T-helper 17 cell (primary cell): ENCODE results near the gene TMTC2. TPM values are rescaled to one million over a fixed set of nuclear protein-coding genes. Genes with fewer than 3 reads are reported as not detected.

Experiments
- ATAC-seq: fragments of 150-1000 bp; cut with Tn5 transposase; 2 replicates; pipeline ENCODE4 v1.10.0; 2021; ENCODE audit warnings: mild to moderate bottlenecking, moderate library complexity
- DNase-seq, 3 donors: peaks; one replicate each; pipeline versions ENCODE4 v3.0.0 to v3.0.0-alpha.2; 2020 to 2021
- H3K9me3 ChIP-seq: one replicate; pipeline ENCODE4 v1.7.0; 2013; ENCODE audit warnings: low read length, mild to moderate bottlenecking; ENCODE audit not compliant: control insufficient read depth, poor library complexity, severe bottlenecking
- H3K27ac Mint-ChIP-seq: one replicate; pipeline ENCODE4 v1.8.0; 2022; ENCODE audit warnings: mild to moderate bottlenecking, moderate library complexity, mixed read lengths
- H3K27me3 Mint-ChIP-seq: one replicate; pipeline ENCODE4 v1.8.0; 2022; ENCODE audit warnings: mixed read lengths
- H3K36me3 Mint-ChIP-seq: one replicate; pipeline ENCODE4 v1.8.0; 2022; ENCODE audit warnings: low read depth, mixed read lengths
- H3K4me1 Mint-ChIP-seq: one replicate; pipeline ENCODE4 v1.8.0; 2022; ENCODE audit warnings: mild to moderate bottlenecking, mixed read lengths
- H3K4me3 Mint-ChIP-seq: one replicate; pipeline ENCODE4 v1.8.0; 2022; ENCODE audit warnings: mild to moderate bottlenecking, moderate library complexity, mixed read lengths
- total RNA-seq, 4 donors: library from RNA in 2 of 4; stranded (reverse) in 2 of 4; gene quantifications; one replicate each; pipeline ENCODE4 v1.2.3 and lab custom pipeline; 2022 to 2026

Gene TMTC2
- total RNA-seq, 2 donors from 2014 or later: 6.0 to 6.2 TPM

DNA sequence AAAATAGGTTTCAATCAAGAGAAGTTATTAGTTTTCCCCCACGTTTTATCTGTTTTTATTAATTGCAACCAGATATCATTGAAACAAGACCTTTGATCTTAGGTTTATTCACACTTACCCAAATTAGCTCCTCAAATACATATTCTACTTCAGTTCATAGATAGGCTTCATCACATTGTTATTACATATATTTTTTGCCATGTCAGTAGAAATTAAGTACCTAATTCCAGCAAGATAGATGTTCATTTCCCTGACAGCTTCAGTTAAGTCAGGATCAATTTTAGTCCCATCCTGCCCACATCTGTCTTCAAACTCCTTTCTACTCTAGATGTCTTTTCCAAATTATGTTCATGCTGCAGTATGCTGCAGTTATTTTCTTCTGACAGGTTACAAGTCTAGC is 388.8 kb downstream of the TMTC2 start:
- H3K36me3 Mint-ChIP-seq: no peaks in the 10 kb centered on the region
- no peaks in the 10 kb centered on the region for H3K9me3 ChIP-seq
- H3K4me3 Mint-ChIP-seq: no peak overlapping the region
- no peak for DNase-seq
- no peak for ATAC-seq
- H3K4me1 Mint-ChIP-seq: no peaks in the 10 kb centered on the region
- no peak overlapping the region for H3K27ac Mint-ChIP-seq
- H3K27me3 Mint-ChIP-seq: no peaks in the 10 kb centered on the region

DNA sequence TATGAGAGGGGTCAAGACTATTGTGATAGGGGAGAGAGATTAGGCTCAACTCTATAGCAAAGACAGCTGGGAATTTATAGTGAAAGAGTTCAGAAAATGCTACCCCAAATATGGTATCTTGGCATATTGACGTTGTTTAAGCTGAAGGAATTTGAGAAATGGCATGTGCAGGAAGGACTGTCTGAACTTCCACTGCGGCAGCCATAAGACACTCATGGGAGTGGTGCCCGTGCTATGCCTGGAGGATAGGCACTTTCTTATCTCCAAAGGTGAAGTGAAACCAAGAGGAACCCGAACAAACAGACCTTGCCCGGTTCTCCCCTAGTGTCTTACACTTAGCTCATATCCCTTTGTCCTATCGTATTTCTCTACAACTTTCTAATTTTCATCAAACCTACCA is 390.3 kb downstream of the TMTC2 start:
- H3K9me3 ChIP-seq: no peaks in the 10 kb centered on the region
- no peaks in the 10 kb centered on the region for H3K36me3 Mint-ChIP-seq
- H3K4me1 Mint-ChIP-seq: no peaks in the 10 kb centered on the region
- no peak for DNase-seq
- no peak for ATAC-seq
- no peak overlapping the region for H3K27ac Mint-ChIP-seq
- no peaks in the 10 kb centered on the region for H3K27me3 Mint-ChIP-seq
- H3K4me3 Mint-ChIP-seq: no peak overlapping the region

DNA sequence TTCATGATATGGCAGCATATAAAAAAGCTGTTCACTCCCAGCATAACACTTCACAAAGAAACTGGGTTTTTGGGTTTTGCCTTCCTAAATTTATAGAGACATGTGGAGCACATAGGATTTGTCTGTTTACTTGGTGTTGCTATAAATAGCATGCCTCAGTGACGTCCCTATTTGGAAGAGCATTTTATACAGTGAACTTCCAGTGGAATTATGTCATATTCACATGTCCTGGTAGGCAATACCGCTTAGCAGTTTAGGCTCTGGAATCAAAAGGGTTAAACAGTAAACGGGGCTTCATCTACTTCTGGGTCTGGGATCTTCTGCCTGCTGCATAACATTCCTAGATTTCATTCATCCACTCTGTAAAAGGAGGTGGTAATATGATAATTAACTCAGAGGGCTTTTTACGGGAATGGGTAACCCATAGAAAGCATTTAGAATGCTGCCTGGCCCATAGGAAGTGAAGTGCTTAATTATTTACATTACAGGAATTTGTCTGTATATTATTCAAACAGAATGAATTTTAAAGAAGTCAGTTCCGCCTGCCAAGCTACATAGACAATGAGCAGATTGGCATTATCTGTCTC is 396.1 kb downstream of the TMTC2 start:
- Mint-ChIP-seq H3K36me3 (peaks cover 2% of the 10 kb centered on the region), H3K4me3 (no peak overlapping the region), H3K4me1 (no peaks in the 10 kb centered on the region), H3K27ac (no peak overlapping the region), H3K27me3 (no peaks in the 10 kb centered on the region)
- no peak for ATAC-seq
- DNase-seq: no peak
- H3K9me3 ChIP-seq: no peaks in the 10 kb centered on the region

DNA sequence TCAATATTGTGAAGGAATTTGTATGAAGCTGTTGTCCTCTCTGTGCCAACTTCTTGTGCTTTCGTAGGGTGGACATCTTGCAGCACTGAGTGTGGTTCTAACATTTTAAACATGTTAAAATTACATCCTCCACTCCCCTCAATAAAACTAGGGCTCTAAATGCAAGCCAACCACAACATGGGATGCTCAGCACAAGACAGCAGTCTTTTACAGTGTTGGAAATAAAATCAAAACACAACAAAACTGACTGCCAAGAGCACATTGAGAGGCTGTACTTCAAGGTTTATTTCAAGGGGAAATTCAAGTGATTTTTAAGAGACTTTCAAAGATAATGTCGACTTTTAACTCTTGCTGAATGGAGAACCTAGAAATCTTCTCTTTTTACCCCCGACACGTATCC is 396.9 kb downstream of the TMTC2 start:
- no peaks in the 10 kb centered on the region for H3K9me3 ChIP-seq
- ATAC-seq: no peak
- peaks cover 2% of the 10 kb centered on the region for H3K36me3 Mint-ChIP-seq

DNA sequence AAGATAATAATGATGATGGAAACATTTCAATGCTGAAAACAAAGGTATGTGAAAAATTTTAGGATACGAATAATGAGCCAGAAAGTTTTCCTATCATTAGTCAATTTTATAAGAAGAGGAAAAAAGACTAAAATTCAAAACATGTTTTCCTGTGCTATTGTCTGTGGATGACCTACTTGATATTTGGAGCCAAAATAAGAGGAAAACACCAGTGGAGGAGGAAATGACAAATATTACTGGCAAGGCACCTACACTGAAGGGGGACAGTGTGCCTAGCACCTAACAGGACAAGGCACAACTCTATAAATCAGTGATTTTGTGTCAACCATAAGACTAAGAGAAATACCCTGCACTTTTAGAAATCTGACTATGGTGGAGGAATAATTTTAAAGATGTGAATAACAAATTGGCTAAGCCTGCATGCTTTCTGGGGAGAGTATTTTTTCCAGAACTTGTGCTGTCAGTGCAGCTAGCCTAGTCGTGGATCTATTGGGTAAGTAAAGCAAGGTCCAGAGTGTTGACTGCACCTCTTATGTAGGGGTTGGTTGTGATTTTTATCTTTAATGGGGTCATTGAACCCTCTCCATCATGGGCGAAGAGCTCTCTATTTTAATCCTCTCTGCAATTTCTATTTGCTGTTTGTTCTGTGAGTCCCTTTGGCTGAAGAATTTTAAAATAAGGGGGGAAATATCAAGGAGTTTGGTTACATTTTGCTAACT is 398.0 kb downstream of the TMTC2 start:
- Mint-ChIP-seq H3K27ac (no peak overlapping the region), H3K27me3 (no peaks in the 10 kb centered on the region), H3K36me3 (peaks cover 2% of the 10 kb centered on the region), H3K4me1 (no peaks in the 10 kb centered on the region), H3K4me3 (no peak overlapping the region)
- DNase-seq (no peak), ATAC-seq (no peak)
- no peaks in the 10 kb centered on the region for H3K9me3 ChIP-seq

More for the DNA sequence above, 396.9 kb downstream of the TMTC2 start:
- H3K27me3 Mint-ChIP-seq: no peaks in the 10 kb centered on the region
- H3K4me3 Mint-ChIP-seq: no peak overlapping the region
- DNase-seq: no peak
- H3K27ac Mint-ChIP-seq: no peak overlapping the region
- H3K4me1 Mint-ChIP-seq: no peaks in the 10 kb centered on the region

DNA sequence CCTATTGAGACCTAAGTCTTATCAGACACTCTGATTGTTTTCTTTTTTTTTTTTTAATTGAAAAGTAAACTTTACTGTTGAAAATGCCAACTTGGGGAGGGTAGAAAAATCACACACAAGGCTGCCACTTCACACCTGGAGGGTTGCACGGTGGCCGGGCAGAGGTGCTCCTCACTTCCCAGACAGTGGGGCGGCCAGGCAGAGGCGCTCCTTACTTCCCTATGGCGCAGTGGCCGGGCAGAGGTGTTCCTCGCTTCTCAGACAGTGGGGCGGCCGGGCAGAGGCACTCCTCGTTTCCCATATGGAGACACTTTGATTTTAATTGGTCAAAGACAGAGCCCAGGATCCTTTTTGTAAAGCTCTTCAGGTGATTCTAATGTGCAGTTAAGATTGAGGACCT is 399.3 kb downstream of the TMTC2 start:
- no peak for DNase-seq
- H3K9me3 ChIP-seq: no peaks in the 10 kb centered on the region
- ATAC-seq: no peak
- H3K27me3 Mint-ChIP-seq: no peaks in the 10 kb centered on the region
- H3K27ac Mint-ChIP-seq: no peak overlapping the region
- no peak overlapping the region for H3K4me3 Mint-ChIP-seq
- H3K36me3 Mint-ChIP-seq: peaks cover 2% of the 10 kb centered on the region
- H3K4me1 Mint-ChIP-seq: no peaks in the 10 kb centered on the region

DNA sequence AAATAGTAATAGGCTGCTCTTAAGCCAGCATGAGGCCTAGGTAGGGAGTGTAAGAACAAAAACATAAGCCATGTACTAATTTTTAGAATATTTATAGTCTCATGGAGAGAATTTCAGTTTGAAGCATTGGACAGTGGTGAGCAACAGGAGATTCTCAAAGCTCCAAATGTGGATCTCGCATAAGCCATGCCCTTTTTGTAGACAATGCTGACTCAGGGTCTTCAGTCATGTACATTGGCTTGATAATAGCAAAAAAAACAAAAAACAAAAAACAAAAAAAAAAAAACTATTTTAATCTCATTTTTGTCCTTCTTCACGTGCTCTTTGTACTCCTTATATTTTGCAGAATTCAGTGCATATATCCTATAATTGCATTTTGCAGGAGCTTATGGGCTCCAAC is 402.9 kb downstream of the TMTC2 start:
- no peak overlapping the region for H3K27ac Mint-ChIP-seq
- no peaks in the 10 kb centered on the region for H3K27me3 Mint-ChIP-seq
- no peak for ATAC-seq
- no peaks in the 10 kb centered on the region for H3K9me3 ChIP-seq
- DNase-seq: no peak
- H3K4me1 Mint-ChIP-seq: no peaks in the 10 kb centered on the region
- H3K4me3 Mint-ChIP-seq: no peak overlapping the region
- peaks cover 2% of the 10 kb centered on the region for H3K36me3 Mint-ChIP-seq

DNA sequence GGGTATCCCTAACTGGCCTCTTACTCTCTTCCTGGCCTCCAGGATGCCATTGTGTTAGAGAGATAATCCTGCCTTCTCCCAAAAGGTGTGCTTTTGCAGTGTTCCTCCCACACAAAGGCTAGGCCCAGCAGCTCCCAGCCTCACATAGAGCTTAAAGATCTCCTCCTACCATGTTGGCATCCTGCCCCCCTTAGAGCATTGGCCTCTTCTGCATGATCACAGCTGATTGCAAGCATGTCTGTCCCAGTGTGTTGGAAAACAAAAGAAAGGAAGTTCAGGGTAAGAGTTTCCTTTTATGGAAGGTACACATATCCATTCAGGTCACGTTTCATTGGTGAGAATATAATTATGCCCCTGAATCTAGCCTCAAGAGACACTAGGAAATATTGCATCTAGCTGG is 405.4 kb downstream of the TMTC2 start:
- H3K36me3 Mint-ChIP-seq: peaks cover 1% of the 10 kb centered on the region
- H3K27me3 Mint-ChIP-seq: no peaks in the 10 kb centered on the region
- ATAC-seq: no peak
- no peak overlapping the region for H3K4me3 Mint-ChIP-seq
- H3K4me1 Mint-ChIP-seq: no peaks in the 10 kb centered on the region
- DNase-seq: no peak
- H3K9me3 ChIP-seq: no peaks in the 10 kb centered on the region
- no peak overlapping the region for H3K27ac Mint-ChIP-seq

DNA sequence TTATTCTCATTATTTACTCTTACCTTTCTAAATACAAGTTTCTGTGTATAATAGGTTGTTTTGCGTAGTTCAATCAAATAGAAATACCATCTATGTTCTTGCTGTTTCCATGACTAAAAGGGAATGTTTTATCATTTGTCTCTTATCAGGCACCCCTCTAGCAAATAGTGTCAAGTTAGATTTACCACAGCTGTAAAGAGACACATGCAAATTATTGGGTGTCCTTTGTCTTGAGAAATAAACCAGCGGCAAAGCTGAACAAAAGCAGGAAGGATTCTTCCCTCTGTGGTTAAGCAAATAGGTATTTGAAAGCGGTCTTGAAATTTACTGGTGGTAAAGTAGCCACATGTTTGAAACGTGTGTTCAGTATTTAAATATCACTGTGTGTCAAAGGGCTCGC is 405.9 kb downstream of the TMTC2 start:
- no peak overlapping the region for H3K27ac Mint-ChIP-seq
- no peak for ATAC-seq
- no peaks in the 10 kb centered on the region for H3K27me3 Mint-ChIP-seq
- no peaks in the 10 kb centered on the region for H3K9me3 ChIP-seq
- no peak overlapping the region for H3K4me3 Mint-ChIP-seq
- no peak for DNase-seq
- no peaks in the 10 kb centered on the region for H3K4me1 Mint-ChIP-seq
- no peaks in the 10 kb centered on the region for H3K36me3 Mint-ChIP-seq

DNA sequence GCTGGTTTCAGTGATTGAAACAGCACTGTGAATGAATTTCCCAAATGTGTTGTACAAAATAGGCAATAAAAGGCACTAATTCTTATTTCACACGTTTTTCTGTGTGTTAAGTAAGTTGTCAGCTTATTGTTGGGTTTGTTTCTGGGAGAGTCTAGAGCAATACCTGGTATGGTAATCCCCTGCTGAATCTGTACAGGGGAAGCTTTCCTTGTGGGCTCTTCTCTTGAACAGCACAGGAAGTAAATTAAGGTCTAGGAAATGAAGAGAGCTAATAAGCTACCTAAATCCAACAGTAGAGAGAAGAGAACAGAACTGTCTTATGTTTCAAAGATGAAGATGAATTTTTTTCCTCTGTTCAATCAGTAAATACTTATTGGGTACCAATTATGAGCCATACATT is 406.7 kb downstream of the TMTC2 start:
- H3K36me3 Mint-ChIP-seq: no peaks in the 10 kb centered on the region
- no peak for DNase-seq
- no peak overlapping the region for H3K4me3 Mint-ChIP-seq
- H3K27ac Mint-ChIP-seq: no peak overlapping the region
- ATAC-seq: no peak
- no peaks in the 10 kb centered on the region for H3K27me3 Mint-ChIP-seq
- no peaks in the 10 kb centered on the region for H3K4me1 Mint-ChIP-seq
- no peaks in the 10 kb centered on the region for H3K9me3 ChIP-seq

DNA sequence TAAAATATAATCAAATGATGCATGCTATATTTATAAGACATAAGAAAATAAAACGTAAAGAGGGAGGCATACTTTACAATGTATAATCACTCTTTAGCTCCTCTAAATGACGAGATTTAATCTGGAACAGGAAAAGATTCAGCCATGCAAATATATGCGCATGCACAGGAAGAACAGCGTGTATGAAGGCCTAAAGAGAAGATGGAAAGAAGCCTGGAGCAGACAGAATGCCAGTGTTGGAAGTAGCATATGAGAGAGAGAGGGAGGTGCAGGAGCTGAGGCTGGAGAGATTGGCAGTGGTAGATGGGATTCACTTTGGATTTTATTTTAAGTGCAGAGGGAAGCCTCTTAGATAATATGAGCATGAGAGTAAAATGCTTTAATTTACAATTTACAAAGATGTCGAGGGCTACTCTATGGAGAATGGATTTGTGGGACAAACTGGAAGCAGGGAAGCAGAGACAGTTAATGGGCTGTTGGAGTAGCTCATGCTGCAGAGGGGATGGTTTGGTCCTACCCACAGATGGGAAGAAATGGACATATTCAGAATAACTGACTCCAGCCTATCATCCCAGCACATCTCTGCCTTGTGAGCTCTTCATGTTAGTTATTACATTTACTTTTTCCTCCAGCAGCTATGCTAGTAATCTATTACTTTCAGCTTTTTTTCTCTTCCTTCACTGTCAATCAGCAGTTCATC is 411.1 kb downstream of the TMTC2 start:
- DNase-seq (no peak), ATAC-seq (no peak)
- Mint-ChIP-seq H3K4me1 (no peaks in the 10 kb centered on the region), H3K27me3 (no peaks in the 10 kb centered on the region), H3K4me3 (no peak overlapping the region), H3K27ac (no peak overlapping the region), H3K36me3 (no peaks in the 10 kb centered on the region)
- H3K9me3 ChIP-seq: no peaks in the 10 kb centered on the region

DNA sequence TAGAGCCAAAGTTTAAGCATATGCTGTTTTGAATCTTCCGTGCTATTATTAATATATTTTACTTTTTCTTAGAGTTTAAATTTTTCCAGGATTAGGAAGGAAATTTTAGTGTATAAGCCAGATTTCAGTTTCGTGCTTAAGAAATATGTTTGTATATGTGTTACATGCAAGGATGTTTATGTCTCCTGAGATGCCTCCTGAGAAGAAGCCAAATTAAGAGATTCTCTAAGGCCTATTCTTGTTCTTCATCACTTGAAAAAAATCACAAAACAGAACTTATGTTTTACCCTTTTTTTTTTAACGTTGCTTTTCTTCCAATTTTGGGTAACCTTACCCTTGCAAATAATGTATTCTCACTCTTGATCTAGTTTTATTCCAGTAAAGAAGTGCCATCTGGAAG is 412.7 kb downstream of the TMTC2 start:
- no peak for DNase-seq
- H3K4me3 Mint-ChIP-seq: no peak overlapping the region
- no peaks in the 10 kb centered on the region for H3K9me3 ChIP-seq
- no peak for ATAC-seq
- H3K27me3 Mint-ChIP-seq: no peaks in the 10 kb centered on the region
- H3K4me1 Mint-ChIP-seq: no peaks in the 10 kb centered on the region
- no peaks in the 10 kb centered on the region for H3K36me3 Mint-ChIP-seq
- no peak overlapping the region for H3K27ac Mint-ChIP-seq

DNA sequence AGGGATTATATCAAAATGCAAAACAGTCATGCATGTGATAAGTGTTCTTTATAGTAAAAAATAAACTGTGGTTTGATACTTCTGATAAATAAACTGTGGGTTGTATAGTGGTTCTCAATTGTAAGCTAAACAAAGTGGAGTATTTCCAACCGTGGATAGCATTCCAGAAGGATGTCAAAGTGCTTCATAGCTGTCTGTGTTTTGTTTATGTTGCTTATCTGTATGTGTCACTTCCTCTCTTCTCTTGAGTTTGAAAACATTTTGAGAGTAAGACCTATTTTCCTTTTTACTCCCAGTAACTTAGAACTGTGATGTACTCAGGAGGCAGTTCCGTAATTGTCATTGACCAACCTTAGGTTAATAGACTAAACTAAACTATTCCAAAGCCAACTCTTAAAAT is 415.8 kb downstream of the TMTC2 start:
- Mint-ChIP-seq H3K27ac (no peak overlapping the region), H3K36me3 (no peaks in the 10 kb centered on the region), H3K4me3 (no peak overlapping the region), H3K27me3 (no peaks in the 10 kb centered on the region), H3K4me1 (no peaks in the 10 kb centered on the region)
- ATAC-seq (no peak), DNase-seq (no peak)
- no peaks in the 10 kb centered on the region for H3K9me3 ChIP-seq

DNA sequence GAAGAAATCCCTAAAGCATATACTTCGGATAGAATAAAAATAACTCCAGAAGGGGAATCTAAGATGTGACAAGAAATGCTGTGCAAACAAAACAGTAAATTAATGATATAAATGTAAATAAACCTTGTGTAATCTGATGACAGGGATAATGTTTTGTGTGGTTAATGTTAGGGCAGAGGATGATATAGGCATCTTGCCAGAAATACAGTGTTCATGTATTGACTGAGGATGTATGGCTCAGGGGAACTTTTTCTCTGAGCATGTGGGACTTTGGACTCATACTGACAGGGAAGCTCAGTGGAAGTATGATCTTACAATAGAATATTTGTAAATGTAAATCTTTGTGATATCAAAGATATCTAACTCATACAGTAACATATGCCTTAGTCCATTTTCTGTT is 420.2 kb downstream of the TMTC2 start:
- Mint-ChIP-seq H3K36me3 (no peaks in the 10 kb centered on the region), H3K4me1 (no peaks in the 10 kb centered on the region), H3K27ac (no peak overlapping the region), H3K27me3 (no peaks in the 10 kb centered on the region), H3K4me3 (no peak overlapping the region)
- DNase-seq (no peak), ATAC-seq (no peak)
- H3K9me3 ChIP-seq: no peaks in the 10 kb centered on the region
